Pulmonary artery endothelial cell (primary cell): ENCODE results near the gene GALR3. TPM values are rescaled to one million over a fixed set of nuclear protein-coding genes. Genes with fewer than 3 reads are reported as not detected.

Source experiments
- DNase-seq: peaks from one replicate; pipeline ENCODE4 v3.0.0-alpha.2; 2011; ENCODE audit warnings: low read depth, low spot score
- total RNA-seq: library from RNA; depleted of rRNA; stranded (reverse); fragments of >200 nt; gene quantifications from 2 replicates; pipeline ENCODE4 v1.2.3, GENCODE V29; 2014

GALR3 gene
- total RNA-seq, 1 donor from 2014 or later, result not detected

- DNase-seq, result no peak
Measured at GRCh38 chr22:37822079-37822833, 926 bp upstream of the GALR3 start.

- DNase-seq, result no peak
Measured at GRCh38 chr22:37824674-37825641, 1.8 kb downstream of the GALR3 start.

- DNase-seq, result no peak
Measured at GRCh38 chr22:37827056-37827455, 3.9 kb downstream of the GALR3 start.

- DNase-seq, result no peak
Measured at GRCh38 chr22:37830093-37830842, 7.1 kb downstream of the GALR3 start.

- no peak for DNase-seq
Measured at GRCh38 chr22:37831472-37831871, 8.3 kb downstream of the GALR3 start.

- DNase-seq, result no peak
Measured at GRCh38 chr22:37832022-37832857, 9.1 kb downstream of the GALR3 start.

- no peak for DNase-seq
Measured at GRCh38 chr22:37842015-37842793, 19.0 kb downstream of the GALR3 start.

GRCh38 chr22:37843741-37844089, 20.5 kb downstream of the GALR3 start:
- DNase-seq, result no peak

- no peak for DNase-seq
Measured at GRCh38 chr22:37844904-37845329, 21.7 kb downstream of the GALR3 start.

- no peak for DNase-seq
Measured at GRCh38 chr22:37846433-37846832, 23.3 kb downstream of the GALR3 start.

GRCh38 chr22:37848587-37849088, 25.5 kb downstream of the GALR3 start:
- DNase-seq, result no peak

- peak; percentile 65 for DNase-seq
Measured at GRCh38 chr22:37849089-37849751, 26.0 kb downstream of the GALR3 start, which contains the start of gene EIF3L. TSS of gene EIF3L (plus strand) at chr22:37849419. CDS start at chr22:37849450, 31 bp downstream.

- no peak for DNase-seq
Measured at GRCh38 chr22:37850801-37851200, 27.6 kb downstream of the GALR3 start.

GRCh38 chr22:37852418-37852817, 29.2 kb downstream of the GALR3 start:
- DNase-seq, result no peak

GRCh38 chr22:37854946-37855345, 31.8 kb downstream of the GALR3 start:
- no peak for DNase-seq

GRCh38 chr22:37855462-37855861, 32.3 kb downstream of the GALR3 start:
- no peak for DNase-seq

- DNase-seq, result no peak
Measured at GRCh38 chr22:37860796-37861421, 37.7 kb downstream of the GALR3 start.

- DNase-seq, result no peak
Measured at GRCh38 chr22:37862570-37863325, 39.6 kb downstream of the GALR3 start.
